GM06990 (cell line): ENCODE results near the gene CELSR3.
A peak's percentile ranks its signal among the peaks of the same experiment; 100 is the strongest.

Experiments used
- DNase-seq: peaks from one replicate; pipeline ENCODE4 v3.0.0-alpha.2; 2011; ENCODE audit not compliant: insufficient read length; ENCODE audit errors: extremely low read depth
- H3K27me3 ChIP-seq: replicated peaks from 2 replicates; pipeline ENCODE4 v1.6.0; 2011; ENCODE audit warnings: low read length; ENCODE audit not compliant: control insufficient read depth, insufficient read depth
- H3K36me3 ChIP-seq: 2 replicates; pipeline ENCODE4 v1.5.1; 2011; ENCODE audit warnings: low read length; ENCODE audit not compliant: control insufficient read depth, insufficient read depth
- H3K4me3 ChIP-seq: replicated peaks from 2 replicates; pipeline ENCODE4 v1.5.1; 2011; ENCODE audit warnings: low read depth, mild to moderate bottlenecking, control low read depth, low read length
- TF ChIP-seq, protein P1 (sequence below): IDR thresholded peaks from 2 replicates; pipeline ENCODE4 v1.5.1; 2011; ENCODE audit warnings: low read length, control low read depth, mild to moderate bottlenecking, inconsistent platforms; ENCODE audit not compliant: insufficient read depth, poor library complexity, severe bottlenecking

The CELSR3 gene

GRCh38 chr3:48641396-48641795 is 21.3 kb downstream of the CELSR3 start:
- Histone ChIP-seq H3K27me3 (no peaks in the 10 kb centered on the region), H3K4me3 (no peak overlapping the region), H3K36me3 (no peaks in the 10 kb centered on the region)
- DNase-seq = no peak
- TF ChIP-seq, protein P1, sequence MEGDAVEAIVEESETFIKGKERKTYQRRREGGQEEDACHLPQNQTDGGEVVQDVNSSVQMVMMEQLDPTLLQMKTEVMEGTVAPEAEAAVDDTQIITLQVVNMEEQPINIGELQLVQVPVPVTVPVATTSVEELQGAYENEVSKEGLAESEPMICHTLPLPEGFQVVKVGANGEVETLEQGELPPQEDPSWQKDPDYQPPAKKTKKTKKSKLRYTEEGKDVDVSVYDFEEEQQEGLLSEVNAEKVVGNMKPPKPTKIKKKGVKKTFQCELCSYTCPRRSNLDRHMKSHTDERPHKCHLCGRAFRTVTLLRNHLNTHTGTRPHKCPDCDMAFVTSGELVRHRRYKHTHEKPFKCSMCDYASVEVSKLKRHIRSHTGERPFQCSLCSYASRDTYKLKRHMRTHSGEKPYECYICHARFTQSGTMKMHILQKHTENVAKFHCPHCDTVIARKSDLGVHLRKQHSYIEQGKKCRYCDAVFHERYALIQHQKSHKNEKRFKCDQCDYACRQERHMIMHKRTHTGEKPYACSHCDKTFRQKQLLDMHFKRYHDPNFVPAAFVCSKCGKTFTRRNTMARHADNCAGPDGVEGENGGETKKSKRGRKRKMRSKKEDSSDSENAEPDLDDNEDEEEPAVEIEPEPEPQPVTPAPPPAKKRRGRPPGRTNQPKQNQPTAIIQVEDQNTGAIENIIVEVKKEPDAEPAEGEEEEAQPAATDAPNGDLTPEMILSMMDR = no peak

DNA sequence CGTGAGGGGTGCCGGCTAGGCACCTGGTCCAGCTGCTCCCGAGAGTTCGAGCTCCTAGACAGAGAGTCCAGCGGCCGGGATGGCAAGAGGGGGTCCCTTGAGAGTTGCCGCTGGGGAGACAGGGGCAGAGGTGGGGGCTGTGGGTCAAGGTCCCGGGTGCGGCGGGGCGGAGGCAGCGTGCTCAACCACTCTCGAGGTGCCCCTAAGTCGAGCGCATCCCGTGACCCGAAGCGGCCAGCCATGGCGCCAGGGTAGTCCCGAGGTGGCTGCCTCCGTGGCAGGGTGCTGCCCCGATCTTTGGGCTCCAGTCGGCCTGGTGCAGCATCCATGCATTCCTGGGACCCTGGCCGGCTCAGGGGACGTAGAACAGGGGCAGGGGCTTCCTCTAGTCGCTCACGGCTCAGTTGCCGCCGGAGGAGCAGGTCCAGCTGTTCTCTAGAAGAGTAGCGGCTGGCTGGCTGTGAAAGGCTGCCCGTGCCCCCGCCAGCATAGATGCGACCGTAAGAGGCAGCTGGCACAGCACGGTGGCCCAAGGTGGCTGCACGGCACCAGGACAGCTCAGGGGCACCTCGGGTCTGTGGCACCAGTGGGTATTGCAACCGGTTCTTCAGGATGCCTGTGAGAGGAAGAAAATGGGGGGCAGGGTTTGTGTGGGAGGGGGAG is 22.6 kb downstream of the CELSR3 start:
- DNase-seq = no peak
- Histone ChIP-seq H3K4me3 (no peak overlapping the region), H3K27me3 (no peaks in the 10 kb centered on the region), H3K36me3 (no peaks in the 10 kb centered on the region)
- TF ChIP-seq, protein P1 = no peak

- no peak for DNase-seq
- Histone ChIP-seq H3K27me3 (no peaks in the 10 kb centered on the region), H3K36me3 (peaks cover 2% of the 10 kb centered on the region), H3K4me3 (no peak overlapping the region)
- TF ChIP-seq, protein P1 = no peak
Measured at GRCh38 chr3:48637305-48637704, 25.4 kb downstream of the CELSR3 start.

- no peaks in the 10 kb centered on the region for H3K27me3 ChIP-seq
- DNase-seq = no peak
- peak overlapping the region; percentile 89 for H3K4me3 ChIP-seq
- TF ChIP-seq, protein P1 = no peak
- H3K36me3 ChIP-seq = peaks cover 9% of the 10 kb centered on the region
Measured at GRCh38 chr3:48636149-48636655, 26.5 kb downstream of the CELSR3 start.

- TF ChIP-seq, protein P1 = peak; percentile 84
- peak within 1 kb of the TSS; percentile 89 for H3K4me3 ChIP-seq
- DNase-seq = peak; percentile 97
- peaks cover 11% of the 10 kb centered on the region for H3K36me3 ChIP-seq
- H3K27me3 ChIP-seq = no peaks in the 10 kb centered on the region
Measured at GRCh38 chr3:48635222-48636021, 27.3 kb downstream of the CELSR3 start, which contains the start of gene SLC26A6. Gene SLC26A6 (minus strand): TSS chr3:48635461. CDS start chr3:48635393, 68 bp downstream.
